OCI-LY3 (cell line): ENCODE data around the gene SENP1.
"Not testable (repeated sequence)": the region's sequence is repeated elsewhere in the genome, so short reads cannot be mapped to it uniquely, and the experiment has no call there.

Source experiments
- H2AFZ ChIP-seq: fragments of 200-600, 300-600 bp; shearing (Covaris generic); 2 replicates; pipeline ENCODE4 v1.6.0; 2014; ENCODE audit warnings: antibody characterized with exemption, low read depth, low read length
- H3K27ac ChIP-seq: fragments of 200-600, 300-600 bp; sonication (generic); 2 replicates; pipeline ENCODE4 v1.5.1; 2014; ENCODE audit warnings: mild to moderate bottlenecking, low read length, moderate library complexity, mixed read lengths
- H3K27me3 ChIP-seq: fragments of 200-600, 300-600 bp; sonication (generic); 2 replicates; pipeline ENCODE4 v1.6.1; 2014; ENCODE audit warnings: low read depth, low read length, mixed read lengths
- H3K36me3 ChIP-seq: fragments of 200-600, 300-600 bp; sonication (generic); replicated peaks from 2 replicates; pipeline ENCODE3; 2014; ENCODE audit warnings: low read depth, low read length, mixed read lengths
- H3K4me1 ChIP-seq: fragments of 300-600, 200-600 bp; sonication (generic); 2 replicates; pipeline ENCODE4 v1.6.1; 2014; ENCODE audit warnings: low read length, mixed read lengths
- H3K4me2 ChIP-seq: fragments of 200-600, 300-600 bp; sonication (generic); 2 replicates; pipeline ENCODE4 v1.6.1; 2014; ENCODE audit warnings: low read length, mixed read lengths
- H3K4me3 ChIP-seq: fragments of 300-600, 200-600 bp; sonication (generic); 2 replicates; pipeline ENCODE4 v1.5.1; 2014; ENCODE audit warnings: antibody characterized with exemption, mild to moderate bottlenecking, low read length, moderate library complexity
- H3K79me2 ChIP-seq: fragments of 300-600, 200-600 bp; shearing (Covaris generic); 2 replicates; pipeline ENCODE4 v1.6.1; 2014; ENCODE audit warnings: mild to moderate bottlenecking, low read length, mixed read lengths
- H3K9ac ChIP-seq: fragments of 300-600, 200-600 bp; shearing (Covaris generic); 2 replicates; pipeline ENCODE4 v1.6.0; 2014; ENCODE audit warnings: mild to moderate bottlenecking, low read length, moderate library complexity
- H3K9me3 ChIP-seq: fragments of 200-600, 300-600 bp; shearing (Covaris generic); 2 replicates; pipeline ENCODE4 v1.6.1; 2014; ENCODE audit warnings: low read length, mixed read lengths; ENCODE audit not compliant: insufficient read depth
- H4K20me1 ChIP-seq: fragments of 200-600, 300-600 bp; sonication (generic); 2 replicates; pipeline ENCODE4 v1.6.1; 2016; ENCODE audit warnings: low read length, mixed read lengths; ENCODE audit not compliant: insufficient read depth
- CTCF ChIP-seq: fragments of 200-600, 300-600 bp; sonication (generic); IDR thresholded peaks from 2 replicates; pipeline ENCODE4 v1.5.1; 2014; ENCODE audit warnings: antibody characterized with exemption, low read length, low read depth
- EZH2phosphoT487 ChIP-seq: fragments of 200-600 bp; shearing (Covaris generic); IDR thresholded peaks from 2 replicates; pipeline ENCODE4 v1.6.1; 2018; ENCODE audit warnings: antibody characterized with exemption, mixed run types, low read depth

SENP1 gene

GRCh38 chr12:48129376-48129775 lies 23.5 kb upstream of the SENP1 start:
- Histone ChIP-seq H3K9ac (no peak overlapping the region), H2AFZ (no peak overlapping the region), H4K20me1 (no peaks in the 10 kb centered on the region), H3K4me1 (no peaks in the 10 kb centered on the region), H3K27ac (no peak overlapping the region), H3K36me3 (peaks cover 72% of the 10 kb centered on the region), H3K27me3 (no peaks in the 10 kb centered on the region), H3K4me3 (no peak overlapping the region), H3K9me3 (no peaks in the 10 kb centered on the region), H3K79me2 (peaks cover 7% of the 10 kb centered on the region; the same call in 1 of the 2 replicates), H3K4me2 (no peak overlapping the region)
- TF ChIP-seq CTCF (no peak), EZH2phosphoT487 (no peak)

- H3K27ac ChIP-seq: no peak overlapping the region
- no peak overlapping the region for H2AFZ ChIP-seq
- no peaks in the 10 kb centered on the region for H3K4me1 ChIP-seq
- peaks cover 70% of the 10 kb centered on the region for H3K36me3 ChIP-seq
- TF ChIP-seq CTCF (no peak), EZH2phosphoT487 (no peak)
- H3K27me3 ChIP-seq: no peaks in the 10 kb centered on the region
- H3K4me3 ChIP-seq: no peak overlapping the region
- no peak overlapping the region for H3K9ac ChIP-seq
- H4K20me1 ChIP-seq: no peaks in the 10 kb centered on the region
- no peaks in the 10 kb centered on the region for H3K9me3 ChIP-seq
- peaks cover 7% of the 10 kb centered on the region; the same call in 1 of the 2 replicates for H3K79me2 ChIP-seq
- no peak overlapping the region for H3K4me2 ChIP-seq
These were observed 22.9 kb upstream of the SENP1 start for GRCh38 chr12:48128800-48129199.

GRCh38 chr12:48126953-48127630 lies 21.2 kb upstream of the SENP1 start:
- no peaks in the 10 kb centered on the region for H3K4me1 ChIP-seq
- no peaks in the 10 kb centered on the region for H3K9me3 ChIP-seq
- peaks cover 9% of the 10 kb centered on the region; the same call in 1 of the 2 replicates for H3K79me2 ChIP-seq
- no peak overlapping the region for H3K4me2 ChIP-seq
- H4K20me1 ChIP-seq: no peaks in the 10 kb centered on the region
- no peak overlapping the region for H2AFZ ChIP-seq
- H3K27me3 ChIP-seq: no peaks in the 10 kb centered on the region
- H3K27ac ChIP-seq: no peak overlapping the region
- H3K4me3 ChIP-seq: no peak overlapping the region
- no peak overlapping the region for H3K9ac ChIP-seq
- peaks cover 71% of the 10 kb centered on the region for H3K36me3 ChIP-seq
- no peak for TF ChIP-seq CTCF
- no peak for TF ChIP-seq EZH2phosphoT487

GRCh38 chr12:48125985-48126384 lies 20.1 kb upstream of the SENP1 start:
- TF ChIP-seq CTCF (no peak), EZH2phosphoT487 (no peak)
- H3K9me3 ChIP-seq: no peaks in the 10 kb centered on the region
- H3K27me3 ChIP-seq: no peaks in the 10 kb centered on the region
- no peaks in the 10 kb centered on the region for H3K4me1 ChIP-seq
- no peak overlapping the region for H2AFZ ChIP-seq
- H3K4me3 ChIP-seq: no peak overlapping the region
- H3K27ac ChIP-seq: no peak overlapping the region
- H3K79me2 ChIP-seq: peaks cover 19% of the 10 kb centered on the region
- no peaks in the 10 kb centered on the region for H4K20me1 ChIP-seq
- no peak overlapping the region for H3K4me2 ChIP-seq
- peaks cover 63% of the 10 kb centered on the region for H3K36me3 ChIP-seq
- H3K9ac ChIP-seq: no peak overlapping the region

GRCh38 chr12:48125542-48125941 lies 19.7 kb upstream of the SENP1 start:
- H3K79me2 ChIP-seq: peaks cover 24% of the 10 kb centered on the region
- not testable (repeated sequence) for H3K27ac ChIP-seq, H4K20me1 ChIP-seq

More at GRCh38 chr12:48125542-48125941, 19.7 kb upstream of the SENP1 start:
- not testable (repeated sequence) for H3K9me3 ChIP-seq, H3K4me2 ChIP-seq, H2AFZ ChIP-seq, H3K9ac ChIP-seq, H3K4me1 ChIP-seq, H3K27me3 ChIP-seq, H3K4me3 ChIP-seq
- H3K36me3 ChIP-seq: peaks cover 63% of the 10 kb centered on the region
